Measurements from ENCODE around the gene SYAP1. TPM values are rescaled to one million over a fixed set of nuclear protein-coding genes. Genes with fewer than 3 reads are reported as not detected.
A peak's percentile ranks its signal among the peaks of the same experiment; 100 is the strongest.

SYAP1 gene
- total and polyA plus RNA-seq, 9 of the 15 experiments (the other 6 are each of a cell fraction or from before 2014, with no cell fraction given) = 5.7 to 35.3 (median 27.6) TPM

- TF ChIP-seq PYGO2 (tag; IDR thresholded peaks at IDR 0.05) = no peak
- no peak for TF ChIP-seq CUX1 (CRISPR knock-in tag; IDR thresholded peaks at IDR 0.05)
- TF ChIP-seq BRD9 (IDR thresholded peaks at IDR 0.05; ENCODE audit: low read depth, partially characterized antibody) = no peak
- no peak for TF ChIP-seq KLF13 (tag; IDR thresholded peaks at IDR 0.05; ENCODE audit: borderline replicate concordance, low read depth)
- TF ChIP-seq TFAM (CRISPR knock-in tag; conservative IDR thresholded peaks at IDR 0.05) = no peak
- TF ChIP-seq MCM3 (IDR thresholded peaks at IDR 0.05) = no peak
- no peak for TF ChIP-seq PATZ1 (CRISPR knock-in tag; IDR thresholded peaks at IDR 0.05; ENCODE audit: borderline replicate concordance)
- 0 out of 2 replicates have a peak, but pooled peaks have one; percentile 46 for TF ChIP-seq E2F1 (CRISPR knock-in tag; IDR thresholded peaks at IDR 0.05)
- peak; percentile 42; the same call in 1 of the 2 replicates for TF ChIP-seq NCOA1 (IDR thresholded peaks at IDR 0.05; ENCODE audit: low read depth)
- TF ChIP-seq ZNF121 (CRISPR knock-in tag; conservative IDR thresholded peaks at IDR 0.05) = no peak
- no peak for TF ChIP-seq ZNF583 (CRISPR knock-in tag; IDR thresholded peaks at IDR 0.05)
- peak; percentile 25 for TF ChIP-seq TEAD4 (IDR thresholded peaks at IDR 0.05; ENCODE audit: low read length)
- TF ChIP-seq TEAD4 (CRISPR knock-in tag; IDR thresholded peaks at IDR 0.05; ENCODE audit: borderline replicate concordance) = no peak
- no peak for TF ChIP-seq GATAD2B (IDR thresholded peaks at IDR 0.05; ENCODE audit: borderline replicate concordance)
- TF ChIP-seq ZBTB8A (IDR thresholded peaks at IDR 0.05; ENCODE audit: partially characterized antibody) = no peak
- TF ChIP-seq HDAC2 (IDR thresholded peaks at IDR 0.05) = no peak
- no peak for TF ChIP-seq MXI1 (IDR thresholded peaks at IDR 0.05; ENCODE audit: low read depth, low read length)
- TF ChIP-seq CTCFL (IDR thresholded peaks at IDR 0.05; ENCODE audit: borderline replicate concordance, insufficient read depth, low read depth, low read length, poor library complexity, severe bottlenecking) = no peak
Observed at GRCh38 chrX:16719334-16720084, at the start of gene SYAP1 (continued).

Data from K562 (cell line).